Measurements from ENCODE around the gene SMIM14. TPM values are rescaled to one million over a fixed set of nuclear protein-coding genes. Genes with fewer than 3 reads are reported as not detected.

SMIM14 gene
- total RNA-seq, 6 experiments from 2014 or later: 54.0 to 224 (median 124) TPM

GRCh38 chr4:39668887-39669286 lies 30.2 kb upstream of the SMIM14 start:
- Histone ChIP-seq H3K4me3 (no peak overlapping the region), H3K27me3 (no peaks in the 10 kb centered on the region), H3K36me3 (no peaks in the 10 kb centered on the region), H3K27ac (no peak overlapping the region), H3K4me1 (peaks cover 0 to 4% (median 0%) of the 10 kb centered on the region in 4 donors), H3K9me3 (no peaks in the 10 kb centered on the region)
- intact Hi-C loops (cut with DNase I): no loop called here
- DNase-seq: no peak
- 69% methylated on average over 2 of the region's 2 CpGs for WGBS (ENCODE audit: insufficient coverage, low coverage, low lambda C conversion rate, missing lambda C conversion rate)
- TF ChIP-seq POLR2A (IDR thresholded peaks at IDR 0.05) (no peak), CTCF (IDR thresholded peaks at IDR 0.05) (no peak)
- no peak for ATAC-seq

- TF ChIP-seq CTCF (IDR thresholded peaks at IDR 0.05) (no peak), POLR2A (IDR thresholded peaks at IDR 0.05) (no peak)
- Histone ChIP-seq H3K36me3 (no peaks in the 10 kb centered on the region), H3K9me3 (no peaks in the 10 kb centered on the region), H3K27ac (no peak overlapping the region), H3K4me3 (no peak overlapping the region), H3K27me3 (no peaks in the 10 kb centered on the region), H3K4me1 (peaks cover 0 to 7% (median 0%) of the 10 kb centered on the region in 4 donors)
- no peak for DNase-seq
- WGBS (ENCODE audit: insufficient coverage, low coverage, low lambda C conversion rate, missing lambda C conversion rate): 36% methylated on average over 1 of the region's 1 CpG
- intact Hi-C loops (cut with DNase I): no loop called here
- no peak for ATAC-seq
These were observed 29.0 kb upstream of the SMIM14 start for GRCh38 chr4:39667706-39668105.

- Histone ChIP-seq H3K27ac (no peak overlapping the region), H3K4me3 (no peak overlapping the region), H3K9me3 (no peaks in the 10 kb centered on the region), H3K4me1 (peaks cover 0 to 7% (median 0%) of the 10 kb centered on the region in 4 donors), H3K27me3 (no peaks in the 10 kb centered on the region), H3K36me3 (no peaks in the 10 kb centered on the region)
- WGBS (ENCODE audit: insufficient coverage, low coverage, low lambda C conversion rate, missing lambda C conversion rate): 73% methylated on average over 3 of the region's 3 CpGs
- intact Hi-C loops (cut with DNase I): no loop called here
- peak; percentile 37 to 80 (median 50) for ATAC-seq
- DNase-seq: no peak
- no peak for TF ChIP-seq POLR2A (IDR thresholded peaks at IDR 0.05)
- TF ChIP-seq CTCF (IDR thresholded peaks at IDR 0.05): no peak
These were observed 26.4 kb upstream of the SMIM14 start for GRCh38 chr4:39664828-39665731.

- H3K27me3 ChIP-seq: no peaks in the 10 kb centered on the region
- DNase-seq (no peak), ATAC-seq (peak; percentile 36 to 62 (median 46))
- H3K36me3 ChIP-seq: no peaks in the 10 kb centered on the region
- H3K4me3 ChIP-seq: no peak overlapping the region
- H3K9me3 ChIP-seq: no peaks in the 10 kb centered on the region
- no peak for TF ChIP-seq CTCF (IDR thresholded peaks at IDR 0.05)
- no peak for TF ChIP-seq POLR2A (IDR thresholded peaks at IDR 0.05)
- WGBS (ENCODE audit: insufficient coverage, low coverage, low lambda C conversion rate, missing lambda C conversion rate): no CpG with 5 or more reads among the region's 7 CpGs
- intact Hi-C loops (cut with DNase I): no loop called here
- H3K27ac ChIP-seq: no peak overlapping the region
- peaks cover 0 to 7% (median 0%) of the 10 kb centered on the region in 4 donors for H3K4me1 ChIP-seq
These were observed 24.0 kb upstream of the SMIM14 start for GRCh38 chr4:39662683-39663082.
